HepG2 (cell line): ENCODE results near the gene PXT1. TPM values are rescaled to one million over a fixed set of nuclear protein-coding genes. Genes with fewer than 3 reads are reported as not detected.
A peak's percentile ranks its signal among the peaks of the same experiment; 100 is the strongest.

Experiments
- AKAP8 ChIP-seq: sonication (generic); formaldehyde crosslinking; IDR thresholded peaks from 2 replicates; pipeline ENCODE4 v1.5.1; 2020; ENCODE audit warnings: mild to moderate bottlenecking, missing genetic modification reagents
- ATF1 ChIP-seq: IDR thresholded peaks from 2 replicates; pipeline ENCODE4 v1.6.1; 2016; ENCODE audit warnings: mild to moderate bottlenecking, control low read depth
- GLI4 ChIP-seq: sonication (generic); formaldehyde crosslinking; IDR thresholded peaks from 2 replicates; pipeline ENCODE4 v1.5.1; 2020; ENCODE audit warnings: missing genetic modification reagents, mild to moderate bottlenecking, moderate library complexity, borderline replicate concordance
- KLF12 ChIP-seq: sonication (generic); formaldehyde crosslinking; IDR thresholded peaks from 2 replicates; pipeline ENCODE4 v1.4.0; 2020; ENCODE audit warnings: missing genetic modification reagents, borderline replicate concordance
- KMT2A ChIP-seq: sonication (generic); formaldehyde crosslinking; IDR thresholded peaks from 2 replicates; pipeline ENCODE4 v1.4.0; 2020; ENCODE audit warnings: missing genetic modification reagents
- NFRKB ChIP-seq: fragments of 450-650 bp; IDR thresholded peaks from 2 replicates; pipeline ENCODE4 v1.6.1; 2017
- PITX1 ChIP-seq: sonication (generic); formaldehyde crosslinking; IDR thresholded peaks from 2 replicates; pipeline ENCODE4 v1.5.1; 2020; ENCODE audit warnings: mild to moderate bottlenecking, missing genetic modification reagents
- SALL2 ChIP-seq: sonication (generic); formaldehyde crosslinking; IDR thresholded peaks from 2 replicates; pipeline ENCODE4 v1.8.1; 2023; ENCODE audit warnings: mild to moderate bottlenecking, missing genetic modification reagents, inconsistent platforms
- SIX4 ChIP-seq: sonication (generic); formaldehyde crosslinking; IDR thresholded peaks from 2 replicates; pipeline ENCODE4 v1.4.0; 2020; ENCODE audit warnings: missing genetic modification reagents
- SKIL ChIP-seq: sonication (generic); formaldehyde crosslinking; IDR thresholded peaks from 2 replicates; pipeline ENCODE4 v1.8.0; 2022; ENCODE audit warnings: missing genetic modification reagents, mild to moderate bottlenecking, moderate library complexity, borderline replicate concordance
- SNAI1 ChIP-seq: sonication (generic); formaldehyde crosslinking; IDR thresholded peaks from 2 replicates; pipeline ENCODE4 v1.5.0; 2020; ENCODE audit warnings: mild to moderate bottlenecking, missing genetic modification reagents, borderline replicate concordance
- STAT6 ChIP-seq: sonication (generic); formaldehyde crosslinking; IDR thresholded peaks from 2 replicates; pipeline ENCODE4 v1.4.0; 2020; ENCODE audit warnings: missing genetic modification reagents, mild to moderate bottlenecking, borderline replicate concordance
- TGIF2 ChIP-seq: IDR thresholded peaks from 2 replicates; pipeline ENCODE4 v1.6.1; 2016; ENCODE audit warnings: control low read depth, missing compliant biosample characterization
- U2AF1 ChIP-seq: fragments of 200-400 bp; formaldehyde crosslinking; optimal IDR thresholded peaks from 2 replicates; pipeline ENCODE3; 2017; ENCODE audit warnings: mild to moderate bottlenecking, low read depth, low read length
- ZFP90 ChIP-seq: sonication (generic); formaldehyde crosslinking; IDR thresholded peaks from 2 replicates; pipeline ENCODE4 v1.8.0; 2022; ENCODE audit warnings: missing genetic modification reagents, mild to moderate bottlenecking, inconsistent platforms, borderline replicate concordance
- ZFX ChIP-seq: sonication (generic); formaldehyde crosslinking; IDR thresholded peaks from 2 replicates; pipeline ENCODE4 v1.4.0; 2020; ENCODE audit warnings: mild to moderate bottlenecking, low read depth, missing genetic modification reagents, moderate library complexity
- ZNF224 ChIP-seq: sonication (generic); formaldehyde crosslinking; IDR thresholded peaks from 2 replicates; pipeline ENCODE4 v1.5.0; 2020; ENCODE audit warnings: mild to moderate bottlenecking, missing genetic modification reagents
- ZNF720 ChIP-seq: sonication (generic); formaldehyde crosslinking; IDR thresholded peaks from 2 replicates; pipeline ENCODE4 v1.4.0; 2020; ENCODE audit warnings: missing genetic modification reagents
- ZNF770 ChIP-seq: sonication (generic); formaldehyde crosslinking; IDR thresholded peaks from 2 replicates; pipeline ENCODE4 v1.5.0; 2020; ENCODE audit warnings: mild to moderate bottlenecking, missing genetic modification reagents
- ZNF780A ChIP-seq: sonication (generic); formaldehyde crosslinking; IDR thresholded peaks from 2 replicates; pipeline ENCODE4 v1.8.0; 2022; ENCODE audit warnings: mild to moderate bottlenecking, missing genetic modification reagents, moderate library complexity
- ZNF792 ChIP-seq: IDR thresholded peaks from 2 replicates; pipeline ENCODE4 v1.6.1; 2016
- ZSCAN12 ChIP-seq: sonication (generic); formaldehyde crosslinking; IDR thresholded peaks from 2 replicates; pipeline ENCODE4 v1.9.0; 2021; ENCODE audit warnings: mild to moderate bottlenecking, missing genetic modification reagents
- polyA plus RNA-seq, 8 experiments: library from polyadenylated mRNA; depleted of rRNA in 3 of 8; stranded (reverse) in 7 of 8; unstranded in 1 of 8; fragments of >200 nt; fragmentation: Illumina TruSeq in 4 of 8; extraction: Trizol in 4 of 8; gene quantifications; 2 replicates each; pipeline versions ENCODE4 v1.2.1 to v1.2.3, GENCODE V29; 2011 to 2016; ENCODE audit warnings: low read depth in 4 of 8, missing spikeins in 1 of 8, mixed read lengths in 1 of 8; ENCODE audit not compliant: insufficient read depth in 1 of 8
- total RNA-seq, 5 experiments: library from RNA; depleted of rRNA; stranded (reverse); fragments of >200 nt; fragmentation: Illumina TruSeq; extraction: Trizol; gene quantifications; 2 replicates each; pipeline ENCODE4 v1.2.3, GENCODE V29; 2016; ENCODE audit warnings: low read depth in 1 of 5

PXT1 gene
- total and polyA plus RNA-seq, 2 of the 13 experiments (the other 11 are each of a cell fraction or from before 2014, with no cell fraction given), result 0.04 TPM; not detected in 1

GRCh38 chr6:36340618-36341454 is 101.8 kb downstream of the PXT1 start (continued):
- TF ChIP-seq SKIL (CRISPR knock-in tag) (no peak), ZFX (CRISPR knock-in tag) (no peak), ZFP90 (CRISPR knock-in tag) (no peak), ZSCAN12 (no peak), PITX1 (CRISPR knock-in tag) (no peak; the same call in 1 of the 2 replicates), KLF12 (CRISPR knock-in tag) (no peak), GLI4 (0 out of 2 replicates have a peak, but pooled peaks have one; percentile 37), ZNF770 (CRISPR knock-in tag) (peak; percentile 88), U2AF1 (no peak), SNAI1 (no peak), SIX4 (CRISPR knock-in tag) (no peak), TGIF2 (CRISPR knock-in tag) (no peak), ATF1 (CRISPR knock-in tag) (no peak), KMT2A (no peak), ZNF224 (CRISPR knock-in tag) (no peak), NFRKB (no peak), AKAP8 (CRISPR knock-in tag) (no peak), ZNF780A (CRISPR knock-in tag) (no peak), SALL2 (CRISPR knock-in tag) (0 out of 2 replicates have a peak, but pooled peaks have one; percentile 43), STAT6 (no peak), ZNF720 (CRISPR knock-in tag) (no peak), ZNF792 (CRISPR knock-in tag) (0 out of 2 replicates have a peak, but pooled peaks have one; percentile 25)
